Lower leg skin (tissue), 4 donors: Measurements from ENCODE around the gene GLTP. TPM values are rescaled to one million over a fixed set of nuclear protein-coding genes. Genes with fewer than 3 reads are reported as not detected.
A peak's percentile ranks its signal among the peaks of the same experiment; 100 is the strongest.
"Not testable (repeated sequence)": the region's sequence is repeated elsewhere in the genome, so short reads cannot be mapped to it uniquely, and the experiment has no call there.

Experiments used
- DNase-seq, 2 donors: peaks; one replicate each; pipeline ENCODE4 v3.0.0-alpha.2; 2019; ENCODE audit warnings: low spot score in 2 of 2
- H3K4me3 ChIP-seq: fragments of 200-600 bp; sonication (generic); 2 replicates; pipeline ENCODE4 v1.5.1; 2017; ENCODE audit warnings: mild to moderate bottlenecking, low read depth; ENCODE audit not compliant: poor library complexity, severe bottlenecking
- CTCF ChIP-seq, 3 donors: fragments of 450-650 bp; IDR thresholded peaks; one replicate each; pipeline ENCODE4 v1.5.1; 2016; ENCODE audit warnings: antibody characterized with exemption in 3 of 3, mild to moderate bottlenecking in 3 of 3, moderate library complexity in 2 of 3
- POLR2A ChIP-seq, 2 donors: fragments of 450-650 bp; IDR thresholded peaks; one replicate each; pipeline ENCODE4 v1.6.1; 2016 to 2017; ENCODE audit warnings: antibody characterized with exemption in 2 of 2, mild to moderate bottlenecking in 1 of 2, moderate library complexity in 1 of 2
- WGBS, 2 donors: methylation state at CpG; one replicate each; pipeline ENCODE4 v1.1.5; 2018; 5-methylcytosine and 5-hydroxymethylcytosine counted together
- intact Hi-C: fragments of 100-400 bp; cut with DNase I; formaldehyde crosslinking; loops from one replicate; pipeline ENCODE4 v1.15.0; 2023; ENCODE audit warnings: low total_unique reads
- total RNA-seq, 4 donors: library from RNA; depleted of rRNA; stranded (reverse); fragments of >200 nt; gene quantifications; one replicate each; pipeline ENCODE4 v1.1.0, GENCODE V29; 2016

The GLTP gene
- total RNA-seq, 4 donors from 2014 or later, result 536 to 775 (median 660) TPM

- H3K4me3 ChIP-seq, result no peak overlapping the region
- no peak for DNase-seq
- WGBS, 2 donors, result 56 to 59% methylated on average over 2 of the region's 2 CpGs
- intact Hi-C loops, result no loop called here
- TF ChIP-seq POLR2A (IDR thresholded peaks at IDR 0.05), result no peak
- no peak for TF ChIP-seq CTCF (IDR thresholded peaks at IDR 0.05)
Observed at GRCh38 chr12:109870648-109871047, 9.7 kb downstream of the GLTP start.

- no peak for TF ChIP-seq CTCF (IDR thresholded peaks at IDR 0.05)
- TF ChIP-seq POLR2A (IDR thresholded peaks at IDR 0.05), result no peak
- 57 to 58% methylated on average over 9 of the region's 9 CpGs for WGBS, 2 donors
Observed at GRCh38 chr12:109868182-109869051, 11.9 kb downstream of the GLTP start.

GRCh38 chr12:109864916-109865315, 15.4 kb downstream of the GLTP start:
- intact Hi-C loops, result no loop called here
- WGBS, 2 donors, result 56 to 59% methylated on average over 3 of the region's 3 CpGs
- no peak overlapping the region for H3K4me3 ChIP-seq
- TF ChIP-seq POLR2A (IDR thresholded peaks at IDR 0.05) (no peak), CTCF (IDR thresholded peaks at IDR 0.05) (no peak)
- DNase-seq, result peak in 1 of 2 donors; percentile 59

More at GRCh38 chr12:109868182-109869051, 11.9 kb downstream of the GLTP start:
- intact Hi-C loops, result no loop called here
- H3K4me3 ChIP-seq, result no peak overlapping the region
- no peak for DNase-seq

GRCh38 chr12:109863847-109864712, 16.3 kb downstream of the GLTP start:
- no peak for DNase-seq
- intact Hi-C loops, result no loop called here
- 63 to 70% methylated on average over 9 of the region's 9 CpGs for WGBS, 2 donors
- TF ChIP-seq CTCF (IDR thresholded peaks at IDR 0.05), result no peak
- TF ChIP-seq POLR2A (IDR thresholded peaks at IDR 0.05), result no peak
- H3K4me3 ChIP-seq, result no peak overlapping the region

GRCh38 chr12:109862491-109862890, 17.9 kb downstream of the GLTP start:
- intact Hi-C loops, result not testable (repeated sequence)
- WGBS, 2 donors, result 89 to 93% methylated on average over 9 of the region's 9 CpGs

More at GRCh38 chr12:109862491-109862890, 17.9 kb downstream of the GLTP start:
- not testable (repeated sequence) for DNase-seq, H3K4me3 ChIP-seq
